Myometrial cell (primary cell): ENCODE data around the gene HHAT. TPM values are rescaled to one million over a fixed set of nuclear protein-coding genes. Genes with fewer than 3 reads are reported as not detected.

Source experiments
- total RNA-seq: library from RNA; depleted of rRNA; stranded (reverse); fragments of >200 nt; gene quantifications from 2 replicates; pipeline ENCODE4 v1.2.3, GENCODE V29; 2015

Gene HHAT
- total RNA-seq = 1.2 and 1.8 TPM in 2 replicates

DNA sequence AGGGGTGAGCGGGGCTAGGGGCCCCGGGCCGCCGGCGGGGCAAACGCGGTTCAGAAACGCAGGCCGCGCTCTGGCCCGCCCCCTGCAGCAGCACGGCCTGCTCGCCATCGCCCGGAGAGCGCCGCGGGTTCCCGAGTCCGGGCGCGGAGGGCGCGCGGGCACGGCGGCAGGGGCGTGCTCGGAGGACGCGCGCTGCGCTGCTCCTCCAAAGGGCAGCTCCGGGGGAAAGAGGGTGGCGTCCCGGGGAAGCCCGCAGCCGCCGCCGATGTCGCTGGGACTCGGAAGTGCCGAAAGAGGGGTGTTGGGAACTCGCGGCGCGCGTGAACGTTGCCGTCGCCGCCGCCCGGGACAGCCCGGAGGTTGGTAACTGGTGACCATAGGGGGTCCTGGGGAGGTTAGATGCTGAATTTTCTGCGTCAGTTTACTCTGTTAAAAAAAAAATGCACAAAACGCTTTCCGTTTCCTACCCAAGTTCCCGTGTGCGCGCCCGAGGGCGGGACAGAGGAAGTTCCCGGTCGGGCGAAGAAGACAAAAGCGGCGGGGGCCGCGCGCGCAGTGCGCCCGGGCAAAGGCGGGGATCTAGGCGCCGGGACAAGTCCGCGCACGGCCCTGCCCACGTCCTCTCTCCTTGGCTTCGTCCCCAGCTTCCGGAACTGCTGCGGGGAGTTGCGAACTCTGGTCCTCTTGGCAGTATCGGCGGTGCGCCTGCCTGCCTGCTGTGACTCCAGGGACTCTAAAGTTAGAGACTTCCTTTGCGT lies at the start of gene HHAT:
Gene HHAT, plus strand, starts transcription at position 157 of the 758 bp plus-strand sequence. CDS start 20,074 bp downstream, outside the sequence.

Other genes starting within 250 kb of the HHAT start
- under 0.01 TPM in 2 replicates for gene SERTAD4, start 96.1 kb upstream of the HHAT start, total RNA-seq